ENCODE data around the gene CASP6. TPM values are rescaled to one million over a fixed set of nuclear protein-coding genes. Genes with fewer than 3 reads are reported as not detected.
A peak's percentile ranks its signal among the peaks of the same experiment; 100 is the strongest.

Gene CASP6
- total and polyA plus RNA-seq, 2 experiments from 2014 or later: 15.8 to 18.5 TPM

DNA sequence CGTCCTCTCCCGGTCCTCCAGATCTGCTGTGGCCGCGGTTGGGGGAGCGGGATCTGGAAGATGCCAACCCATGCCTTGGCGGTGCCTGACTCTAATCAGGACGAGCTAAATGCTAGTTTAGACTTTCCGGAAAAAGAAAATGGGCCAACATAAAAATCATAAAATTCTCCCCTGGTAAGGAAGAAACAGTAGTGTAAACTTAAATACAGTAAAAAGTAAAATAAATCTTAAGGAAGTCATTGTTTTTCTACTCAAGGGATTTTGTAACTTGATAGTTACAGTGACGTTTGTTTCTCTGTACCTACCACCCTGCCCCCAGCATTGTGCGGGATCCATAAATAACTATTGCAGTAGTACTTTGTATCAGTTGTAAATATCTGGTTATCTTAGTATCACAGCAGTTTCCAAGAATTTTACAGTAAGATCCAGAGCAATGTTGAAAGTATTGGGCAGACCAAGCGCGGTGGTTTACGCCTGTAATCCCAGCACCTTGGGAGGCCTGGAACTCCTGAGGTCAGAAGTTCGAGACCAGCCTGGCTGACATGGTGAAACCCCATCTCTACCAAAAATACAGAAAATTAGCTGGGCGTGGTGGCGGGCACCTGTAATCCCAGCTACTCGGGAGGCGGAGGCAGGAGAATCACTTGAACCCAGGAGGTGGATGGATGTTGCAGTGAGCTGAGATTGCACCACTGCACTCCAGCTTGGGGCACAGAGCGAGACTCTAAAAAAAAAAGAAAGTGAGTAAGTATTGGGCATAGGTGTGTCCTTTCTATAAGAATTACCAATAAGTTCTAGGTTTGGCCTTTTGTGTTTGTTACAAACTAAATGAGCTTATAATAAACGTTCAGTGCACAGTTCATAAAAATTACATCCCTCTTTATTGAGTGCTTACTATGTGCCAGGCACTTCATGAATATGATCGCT is 27.6 kb upstream of the CASP6 start:
- H3K4me3 ChIP-seq: peak overlapping the region; percentile 95
- H3K79me2 ChIP-seq (ENCODE audit: insufficient read depth): peaks cover 28% of the 10 kb centered on the region
- no peak for DNase-seq
- peak overlapping the region; percentile 94 for H3K4me2 ChIP-seq (ENCODE audit: unreplicated experiment)
- H3K9me2 ChIP-seq (ENCODE audit: insufficient read depth): no peaks in the 10 kb centered on the region
- peaks cover 17% of the 10 kb centered on the region; the same call in 1 of the 2 replicates for H3K4me1 ChIP-seq (ENCODE audit: insufficient read depth)
- H2AFZ ChIP-seq: peak overlapping the region; percentile 99
- H4K20me1 ChIP-seq (ENCODE audit: insufficient read depth): no peaks in the 10 kb centered on the region
- in situ Hi-C loops (cut with MboI): no loop called here
- peak overlapping the region; percentile 83 for H3K9ac ChIP-seq
- H3F3A ChIP-seq (ENCODE audit: insufficient read depth): 0 out of 2 replicates have a peak, but pooled peaks cover 6% of the 10 kb centered on the region
- H3K27me3 ChIP-seq (replicated peaks; ENCODE audit: insufficient read depth): no peaks in the 10 kb centered on the region
- TF ChIP-seq EZH2 (IDR thresholded peaks at IDR 0.05; ENCODE audit: insufficient read depth, poor library complexity, severe bottlenecking) (no peak), EZH2phosphoT487 (IDR thresholded peaks at IDR 0.05; ENCODE audit: insufficient read depth, low read depth) (no peak)
- H3K9me3 ChIP-seq (ENCODE audit: low read depth): no peaks in the 10 kb centered on the region
- peak overlapping the region; percentile 48; the same call in 1 of the 2 replicates for H3K27ac ChIP-seq
- H3K36me3 ChIP-seq (ENCODE audit: low read depth): no peaks in the 10 kb centered on the region
- 53% methylated on average over 21 of the region's 21 CpGs for WGBS, 2 experiments (ENCODE audit: low coverage in 1 of 2, low lambda C conversion rate in 2 of 2, missing lambda C conversion rate in 2 of 2)

DNA sequence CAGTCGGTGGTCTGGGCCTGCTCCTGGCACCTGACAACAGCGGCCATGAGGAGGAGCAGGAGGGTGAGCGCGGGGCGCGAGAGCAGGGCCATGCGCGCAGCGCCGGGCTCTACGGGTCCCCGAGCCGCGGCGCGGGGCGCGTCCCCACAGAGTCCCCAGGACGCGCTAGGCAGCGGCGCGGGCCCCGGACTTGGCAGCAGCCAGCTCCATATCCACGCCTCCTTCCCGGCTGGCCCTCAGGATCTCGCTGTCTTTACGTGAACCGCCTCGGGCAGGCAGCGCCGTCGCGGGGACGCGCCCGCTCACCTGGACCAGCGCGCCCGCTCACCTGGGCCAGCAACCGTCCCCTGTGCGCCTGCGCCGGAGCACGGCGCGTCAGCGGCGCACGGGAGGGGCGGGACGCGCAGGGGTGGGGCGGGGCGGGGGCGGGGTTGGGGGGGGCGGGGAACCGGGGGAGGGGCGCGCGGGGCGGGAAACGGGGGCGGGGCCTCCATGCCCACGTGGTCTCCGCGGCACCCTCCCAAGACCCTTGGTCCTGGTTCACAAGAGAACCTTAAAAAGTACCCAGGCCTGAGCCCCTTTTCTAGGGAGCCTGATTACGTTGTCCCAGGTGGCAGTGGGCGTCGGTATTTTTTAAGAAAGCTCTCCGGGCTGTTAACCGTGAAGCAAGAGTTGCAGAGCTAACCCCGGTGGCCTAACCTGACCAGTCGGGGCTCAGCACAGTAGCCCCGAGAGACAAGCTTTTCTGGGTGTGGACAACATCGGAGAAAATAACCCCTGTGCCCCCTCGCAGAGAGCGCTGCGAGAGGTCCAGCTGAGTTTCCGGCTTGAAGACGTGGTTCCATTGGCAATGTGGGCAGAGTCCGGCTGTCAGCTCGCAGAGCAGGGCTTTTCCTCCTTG is 26.7 kb upstream of the CASP6 start, which contains the start of gene PLA2G12A:
PLA2G12A (minus strand) TSS at position 353 of the 901 bp plus-strand sequence; CDS start at position 92, 261 bp downstream.
- Histone ChIP-seq H3F3A (ENCODE audit: insufficient read depth) (0 out of 2 replicates have a peak, but pooled peaks cover 6% of the 10 kb centered on the region), H4K20me1 (ENCODE audit: insufficient read depth) (no peaks in the 10 kb centered on the region), H3K79me2 (ENCODE audit: insufficient read depth) (peaks cover 34% of the 10 kb centered on the region), H2AFZ (peak within 1 kb of the TSS; percentile 99), H3K4me3 (peak within 1 kb of the TSS; percentile 95), H3K27ac (peak within 1 kb of the TSS; percentile 48), H3K9ac (peak within 1 kb of the TSS; percentile 83), H3K4me1 (ENCODE audit: insufficient read depth) (peaks cover 17% of the 10 kb centered on the region; the same call in 1 of the 2 replicates), H3K4me2 (ENCODE audit: unreplicated experiment) (peak within 1 kb of the TSS; percentile 94), H3K27me3 (replicated peaks; ENCODE audit: insufficient read depth) (no peaks in the 10 kb centered on the region), H3K36me3 (ENCODE audit: low read depth) (no peaks in the 10 kb centered on the region), H3K9me3 (ENCODE audit: low read depth) (no peaks in the 10 kb centered on the region), H3K9me2 (ENCODE audit: insufficient read depth) (no peaks in the 10 kb centered on the region)
- TF ChIP-seq EZH2 (IDR thresholded peaks at IDR 0.05; ENCODE audit: insufficient read depth, poor library complexity, severe bottlenecking) (no peak), EZH2phosphoT487 (IDR thresholded peaks at IDR 0.05; ENCODE audit: insufficient read depth, low read depth) (no peak)
- DNase-seq: peak; percentile 82
- in situ Hi-C loops (cut with MboI): no loop called here
- WGBS, 2 experiments (ENCODE audit: low coverage in 1 of 2, low lambda C conversion rate in 2 of 2, missing lambda C conversion rate in 2 of 2): 1 to 2% methylated on average over 50 to 60 of the region's 83 CpGs

DNA sequence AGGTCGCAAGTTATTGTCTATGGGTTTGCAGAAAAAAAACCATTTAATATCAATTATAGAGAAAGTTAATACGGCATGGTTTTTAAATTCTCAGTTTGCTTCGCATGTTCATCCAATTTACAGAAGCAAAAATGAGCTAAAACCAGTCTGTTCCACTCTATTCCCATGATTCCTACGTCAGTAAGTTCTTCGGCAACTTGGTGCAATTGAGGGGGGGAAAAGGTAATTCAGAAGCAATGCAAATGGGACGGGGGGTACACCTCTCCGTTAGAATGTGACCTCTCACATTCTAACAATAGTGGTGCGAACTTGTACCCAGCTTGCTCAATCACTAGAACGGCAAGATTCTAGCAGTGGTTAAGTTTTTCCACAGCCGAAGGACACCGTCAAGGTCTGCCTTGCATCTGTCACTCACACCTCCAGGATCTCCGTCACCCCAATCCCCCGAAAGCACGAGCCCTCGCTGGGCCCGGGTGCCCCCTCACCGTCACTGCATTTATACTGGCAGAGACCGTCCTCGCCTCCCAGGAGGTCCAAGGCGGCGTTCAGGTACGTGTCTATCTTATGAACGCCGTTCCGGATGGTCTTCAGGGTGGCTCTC is 26.0 kb upstream of the CASP6 start:
- WGBS, 2 experiments (ENCODE audit: low coverage in 1 of 2, low lambda C conversion rate in 2 of 2, missing lambda C conversion rate in 2 of 2): 5 to 6% methylated on average over 25 of the region's 25 CpGs
- Histone ChIP-seq H3K4me1 (ENCODE audit: insufficient read depth) (peaks cover 17% of the 10 kb centered on the region; the same call in 1 of the 2 replicates), H3K27me3 (replicated peaks; ENCODE audit: insufficient read depth) (no peaks in the 10 kb centered on the region), H3F3A (ENCODE audit: insufficient read depth) (0 out of 2 replicates have a peak, but pooled peaks cover 6% of the 10 kb centered on the region), H3K9me3 (ENCODE audit: low read depth) (no peaks in the 10 kb centered on the region), H3K36me3 (ENCODE audit: low read depth) (no peaks in the 10 kb centered on the region), H3K4me3 (peak overlapping the region; percentile 95), H3K27ac (no peak overlapping the region), H2AFZ (peak overlapping the region; percentile 91), H3K9me2 (ENCODE audit: insufficient read depth) (no peaks in the 10 kb centered on the region), H3K4me2 (ENCODE audit: unreplicated experiment) (peak overlapping the region; percentile 89), H4K20me1 (ENCODE audit: insufficient read depth) (no peaks in the 10 kb centered on the region), H3K9ac (peak overlapping the region; percentile 83), H3K79me2 (ENCODE audit: insufficient read depth) (peaks cover 39% of the 10 kb centered on the region)
- DNase-seq: peak; percentile 36
- in situ Hi-C loops (cut with MboI): no loop called here
- TF ChIP-seq EZH2 (IDR thresholded peaks at IDR 0.05; ENCODE audit: insufficient read depth, poor library complexity, severe bottlenecking) (no peak), EZH2phosphoT487 (IDR thresholded peaks at IDR 0.05; ENCODE audit: insufficient read depth, low read depth) (no peak)
